Thyroid gland (tissue), 4 donors: Measurements from ENCODE around the gene RTBDN. TPM values are rescaled to one million over a fixed set of nuclear protein-coding genes. Genes with fewer than 3 reads are reported as not detected.
"Not testable (repeated sequence)": the region's sequence is repeated elsewhere in the genome, so short reads cannot be mapped to it uniquely, and the experiment has no call there.

Experiments
- DNase-seq, 2 donors: peaks; one replicate each; pipeline ENCODE4 v3.0.0-alpha.2; 2019
- H3K27ac ChIP-seq, 3 donors: fragments of 200-600 bp; sonication (generic); 1 replicate in 2 of 3; 2 replicates in 1 of 3; pipeline ENCODE4 v1.5.1; 2016 to 2019; ENCODE audit warnings: mild to moderate bottlenecking in 1 of 3, moderate library complexity in 1 of 3
- H3K27me3 ChIP-seq: fragments of 200-600 bp; sonication (generic); one replicate; pipeline ENCODE4 v1.5.1; 2019
- H3K36me3 ChIP-seq, 2 donors: fragments of 200-600 bp; sonication (generic); one replicate each; pipeline ENCODE4 v1.5.1; 2016 to 2019
- H3K4me1 ChIP-seq, 2 donors: fragments of 200-600 bp; sonication (generic); one replicate each; pipeline ENCODE4 v1.5.1; 2017 to 2019
- H3K4me3 ChIP-seq, 3 donors: fragments of 200-600 bp; sonication (generic); replicated peaks in 1 of 3; 1 replicate in 2 of 3; 2 replicates in 1 of 3; pipeline ENCODE4 v1.5.1; 2016; ENCODE audit warnings: mild to moderate bottlenecking in 1 of 3
- H3K9me3 ChIP-seq: fragments of 200-600 bp; sonication (generic); one replicate; pipeline ENCODE4 v1.5.1; 2017
- CTCF ChIP-seq, 6 experiments: fragments of 200-600 bp in 3 of 6; fragments of 450-650 bp in 3 of 6; sonication (generic) in 3 of 6; IDR thresholded peaks; one replicate each; pipeline ENCODE4 v1.5.1; 2016 to 2019; ENCODE audit warnings: antibody characterized with exemption in 6 of 6, mild to moderate bottlenecking in 2 of 6, inconsistent platforms in 1 of 6, moderate library complexity in 1 of 6
- POLR2A ChIP-seq, 2 donors: fragments of 450-650 bp; IDR thresholded peaks; one replicate each; pipeline ENCODE4 v1.6.1; 2017; ENCODE audit warnings: antibody characterized with exemption in 2 of 2, mild to moderate bottlenecking in 2 of 2, moderate library complexity in 1 of 2
- WGBS, 2 donors: methylation state at CpG; one replicate each; pipeline ENCODE4 v1.1.5; 2017; 5-methylcytosine and 5-hydroxymethylcytosine counted together
- intact Hi-C: fragments of 100-400 bp; cut with DNase I; formaldehyde crosslinking; loops from one replicate; pipeline ENCODE4 v1.15.1; 2023
- total RNA-seq, 4 donors: library from RNA; depleted of rRNA; stranded (reverse); fragments of >200 nt; gene quantifications; one replicate each; pipeline ENCODE4 v1.2.3, GENCODE V29; 2016

The RTBDN gene
- total RNA-seq, 4 donors from 2014 or later = not detected

GRCh38 chr19:12856653-12857052 is 22.3 kb upstream of the RTBDN start:
- 88 to 91% methylated on average over 1 of the region's 1 CpG for WGBS, 2 donors
- no peak for DNase-seq
- intact Hi-C loops = no loop called here
- no peaks in the 10 kb centered on the region for H3K9me3 ChIP-seq
- no peak for TF ChIP-seq POLR2A (IDR thresholded peaks at IDR 0.05)
- TF ChIP-seq CTCF (IDR thresholded peaks at IDR 0.05) = no peak
- no peaks in the 10 kb centered on the region for H3K27me3 ChIP-seq
- no peak overlapping the region for H3K4me3 ChIP-seq
- H3K36me3 ChIP-seq = no peaks in the 10 kb centered on the region
- no peaks in the 10 kb centered on the region for H3K4me1 ChIP-seq
- H3K27ac ChIP-seq = no peak overlapping the region

- DNase-seq = peak; percentile 87 to 88
- peaks cover 2% of the 10 kb centered on the region for H3K27me3 ChIP-seq
- 23 to 31% methylated on average over 17 to 31 of the region's 69 CpGs for WGBS, 2 donors
- H3K27ac ChIP-seq = no peak overlapping the region
- no peaks in the 10 kb centered on the region for H3K9me3 ChIP-seq
- H3K36me3 ChIP-seq = no peaks in the 10 kb centered on the region
- H3K4me3 ChIP-seq = peak overlapping the region in 1 of 3 donors; percentile 2
- TF ChIP-seq POLR2A (IDR thresholded peaks at IDR 0.05) (no peak), CTCF (IDR thresholded peaks at IDR 0.05) (peak; percentile 80 to 99 (median 98))
- intact Hi-C loops = loop anchor here (5.0 to 10.0 kb wide), 3 partner anchors 80 to 283 kb away; no protein-coding TSS in a partner anchor
- peaks cover 0 to 8% of the 10 kb centered on the region in 2 donors for H3K4me1 ChIP-seq
These were observed 13.1 kb upstream of the RTBDN start for GRCh38 chr19:12847159-12848139.

DNA sequence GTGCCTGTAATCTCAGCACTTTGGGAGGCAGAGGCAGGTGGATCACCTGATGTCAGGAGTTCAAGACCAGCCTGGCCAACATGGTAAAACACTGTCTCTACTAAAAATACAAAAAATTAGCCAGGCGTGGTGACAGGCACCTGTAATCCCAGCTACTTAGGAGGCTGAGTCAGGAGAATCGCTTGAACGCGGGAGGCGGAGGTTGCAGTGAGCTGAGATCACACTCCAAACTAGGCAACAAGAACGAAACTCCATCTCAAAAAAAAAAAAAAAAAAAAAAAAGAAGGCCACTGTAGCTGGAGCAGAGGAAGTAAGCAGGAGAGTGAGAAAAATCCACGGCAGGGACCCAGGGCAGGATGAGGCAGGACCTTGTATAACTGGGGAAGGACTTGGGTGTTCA is 12.2 kb upstream of the RTBDN start:
- H3K4me1 ChIP-seq, H3K4me3 ChIP-seq, H3K27me3 ChIP-seq, H3K36me3 ChIP-seq, DNase-seq, H3K9me3 ChIP-seq, H3K27ac ChIP-seq: not testable (repeated sequence)
- intact Hi-C loops = loop anchor here (5.0 to 10.0 kb wide), 3 partner anchors 79 to 282 kb away; no protein-coding TSS in a partner anchor
- 85% methylated on average over 7 of the region's 7 CpGs for WGBS, 2 donors

DNA sequence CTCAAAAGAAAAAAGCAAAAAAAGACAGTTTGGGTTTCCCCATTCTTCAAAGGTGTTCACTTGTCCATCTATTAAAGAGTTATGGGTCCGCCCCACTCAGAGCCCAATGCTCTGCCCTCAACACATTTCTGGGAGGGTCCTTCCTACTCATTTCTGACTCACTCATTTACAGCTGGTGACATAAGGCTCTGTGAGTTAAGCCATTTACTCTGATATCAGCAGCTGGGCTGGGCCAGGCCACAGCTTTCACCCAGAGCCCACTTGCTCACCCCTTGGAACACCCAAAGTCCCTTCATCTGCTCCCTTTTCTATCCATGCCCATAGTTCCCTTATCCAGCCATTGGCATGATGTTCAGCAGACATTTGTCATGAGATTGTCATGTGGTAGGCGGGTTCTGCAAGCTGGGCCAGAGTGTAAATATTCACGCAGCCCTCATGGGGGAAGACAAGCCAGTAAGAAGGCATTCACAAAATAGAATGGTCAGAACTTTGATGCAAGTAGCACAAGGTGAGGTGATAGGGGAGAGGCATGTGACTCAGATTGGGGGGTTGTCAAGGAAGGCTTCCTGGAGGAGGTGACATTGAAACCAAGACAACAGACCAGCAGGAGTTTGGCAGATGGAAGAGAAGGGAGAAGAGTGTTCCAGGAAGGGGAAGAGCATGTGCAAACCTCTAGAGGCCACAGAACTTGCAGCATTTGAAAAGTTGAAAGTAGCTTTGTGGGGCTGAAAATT is 9.8 kb upstream of the RTBDN start:
- 93 to 94% methylated on average over 3 of the region's 3 CpGs for WGBS, 2 donors

More for the DNA sequence above, 9.8 kb upstream of the RTBDN start:
- no peaks in the 10 kb centered on the region for H3K36me3 ChIP-seq
- DNase-seq = no peak
- no peak for TF ChIP-seq CTCF (IDR thresholded peaks at IDR 0.05)
- no peak for TF ChIP-seq POLR2A (IDR thresholded peaks at IDR 0.05)
- no peaks in the 10 kb centered on the region for H3K9me3 ChIP-seq
- H3K27ac ChIP-seq = no peak overlapping the region
- peaks cover 0 to 11% of the 10 kb centered on the region in 2 donors for H3K4me1 ChIP-seq
- intact Hi-C loops = loop anchor here (10.0 kb wide), 2 partner anchors 169 to 279 kb away; no protein-coding TSS in a partner anchor
- peaks cover 17% of the 10 kb centered on the region for H3K27me3 ChIP-seq
- no peak overlapping the region for H3K4me3 ChIP-seq
